HG03565 (cell line): ENCODE data around the gene TMEM175.

ENCODE experiments used
- ATAC-seq: cut with Tn5 transposase; IDR thresholded peaks from one replicate; pipeline ENCODE4 v1.9.1; 2021; ENCODE audit warnings: mild to moderate bottlenecking, moderate library complexity; ENCODE audit not compliant: unreplicated experiment

The TMEM175 gene

GRCh38 chr4:1000686-1001260 lies 68.5 kb downstream of the TMEM175 start:
- no peak for ATAC-seq

- no peak for ATAC-seq
These were observed 69.4 kb downstream of the TMEM175 start for GRCh38 chr4:1001561-1002130.

DNA sequence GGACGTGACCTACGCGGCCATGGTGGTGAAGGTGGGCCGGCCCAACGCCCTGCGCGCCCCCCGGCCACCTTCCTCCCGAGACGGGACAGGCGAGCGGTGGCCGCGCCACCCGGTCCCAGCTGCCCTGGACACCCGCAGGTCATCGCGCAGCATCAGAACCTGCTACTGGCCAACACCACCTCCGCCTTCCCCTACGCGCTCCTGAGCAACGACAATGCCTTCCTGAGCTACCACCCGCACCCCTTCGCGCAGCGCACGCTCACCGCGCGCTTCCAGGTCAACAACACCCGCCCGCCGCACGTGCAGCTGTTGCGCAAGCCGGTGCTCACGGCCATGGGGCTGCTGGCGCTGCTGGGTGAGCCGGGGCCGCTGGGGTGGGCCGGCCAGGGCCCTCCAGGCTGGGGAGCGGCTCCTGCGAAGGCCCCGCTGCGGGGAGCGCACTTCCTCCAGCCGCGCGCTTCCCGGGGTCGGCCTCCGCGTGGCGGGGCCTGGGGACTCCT lies 69.9 kb downstream of the TMEM175 start:
- ATAC-seq = no peak

DNA sequence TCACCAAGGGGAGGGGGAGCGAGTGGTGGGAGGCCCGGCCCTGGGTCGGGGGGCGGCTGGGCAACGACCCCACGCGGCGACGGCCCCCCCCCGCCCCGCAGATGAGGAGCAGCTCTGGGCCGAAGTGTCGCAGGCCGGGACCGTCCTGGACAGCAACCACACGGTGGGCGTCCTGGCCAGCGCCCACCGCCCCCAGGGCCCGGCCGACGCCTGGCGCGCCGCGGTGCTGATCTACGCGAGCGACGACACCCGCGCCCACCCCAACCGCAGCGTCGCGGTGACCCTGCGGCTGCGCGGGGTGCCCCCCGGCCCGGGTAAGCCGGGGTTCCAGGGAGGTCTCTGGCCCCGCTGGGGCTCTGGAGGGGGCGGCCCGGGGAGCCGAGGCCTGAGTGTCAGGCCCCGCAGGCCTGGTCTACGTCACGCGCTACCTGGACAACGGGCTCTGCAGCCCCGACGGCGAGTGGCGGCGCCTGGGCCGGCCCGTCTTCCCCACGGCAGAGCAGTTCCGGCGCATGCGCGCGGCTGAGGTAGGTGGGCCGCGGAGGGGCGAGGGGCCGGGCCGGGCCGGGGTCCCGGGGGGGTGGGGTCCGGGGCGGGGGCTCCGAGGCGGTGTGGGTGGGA lies 70.5 kb downstream of the TMEM175 start:
- ATAC-seq = no peak

- ATAC-seq = no peak
These were observed 71.2 kb downstream of the TMEM175 start for GRCh38 chr4:1003271-1004070.

- ATAC-seq = no peak
These were observed 71.8 kb downstream of the TMEM175 start for GRCh38 chr4:1004071-1004418.

DNA sequence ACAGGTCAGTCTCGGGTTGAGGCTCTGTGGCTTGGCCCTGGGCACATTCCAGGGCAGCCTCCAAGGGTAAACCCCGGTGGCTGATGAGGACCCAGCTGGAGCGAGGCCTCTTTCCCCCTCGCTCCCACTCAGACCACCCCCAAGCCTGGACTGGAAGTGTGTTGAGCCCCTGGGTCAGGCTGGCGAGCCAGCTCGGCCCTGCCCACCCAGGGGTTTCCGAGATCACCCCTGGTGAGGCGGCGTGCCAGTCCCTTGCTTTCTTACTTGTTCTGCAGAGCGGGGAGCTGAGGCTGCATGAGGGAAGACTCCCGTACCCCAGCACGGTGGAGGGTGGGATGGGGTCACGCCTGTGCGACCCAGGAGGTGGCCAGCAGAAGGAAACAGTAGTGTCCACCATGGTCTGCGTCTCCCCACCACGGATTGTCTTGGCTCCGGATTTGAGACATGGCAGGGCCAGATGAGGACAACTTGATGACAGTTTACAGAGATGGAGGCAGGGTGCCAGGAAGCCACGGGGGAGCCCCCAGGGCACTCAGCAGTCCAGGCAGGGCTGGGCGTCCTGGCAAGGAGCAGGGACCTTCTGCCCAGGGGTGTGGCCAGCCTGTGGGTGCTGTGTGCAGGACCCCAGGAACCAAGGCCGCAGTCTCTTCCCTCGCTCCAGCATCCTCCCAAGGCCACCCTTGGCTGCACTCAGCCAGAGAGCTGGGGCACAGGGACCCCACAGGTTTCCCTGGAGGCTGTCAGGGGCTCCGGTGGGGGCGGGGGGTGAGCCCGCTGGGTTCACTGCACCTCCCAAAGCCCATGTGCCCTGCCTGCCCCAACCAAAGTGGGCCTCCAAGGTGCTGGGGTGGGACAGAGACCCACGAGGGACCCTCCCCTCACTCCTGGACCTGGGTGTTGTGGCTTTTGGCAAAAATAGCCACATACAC lies 72.6 kb downstream of the TMEM175 start:
- no peak for ATAC-seq

DNA sequence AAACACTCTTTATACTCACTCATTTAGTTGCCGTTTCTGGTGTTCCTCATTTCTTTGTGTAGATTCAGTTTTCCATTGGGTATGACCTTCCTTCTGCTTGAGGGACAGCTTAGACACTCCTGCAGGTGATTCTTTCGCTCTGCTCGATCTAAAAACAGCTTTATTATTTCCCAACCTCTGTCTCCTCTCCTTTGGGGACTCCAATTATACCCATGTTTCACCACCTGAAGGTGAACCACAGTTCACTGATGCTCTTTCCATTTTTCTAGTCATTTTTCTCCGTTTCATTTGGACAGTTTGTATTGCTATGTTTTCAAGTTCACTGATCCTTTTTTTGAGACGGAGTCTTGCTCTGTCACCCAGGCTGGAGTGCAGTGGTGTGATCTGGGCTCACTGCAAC lies 74.6 kb downstream of the TMEM175 start:
- ATAC-seq = no peak
